Activated CD4-positive, alpha-beta T cell treated with anti-CD3 and anti-CD28 coated beads, Interleukin-2, Interleukin-6, amounts not matched to agents 100 ng/mL and 50 ng/mL, durations not matched to agents 16 hours and 8 hours (primary cell): ENCODE measurements around the gene CDH4.

ENCODE experiments used
- DNase-seq: peaks from one replicate; pipeline ENCODE4 v3.0.0-alpha.2; 2020

CDH4 gene

DNA sequence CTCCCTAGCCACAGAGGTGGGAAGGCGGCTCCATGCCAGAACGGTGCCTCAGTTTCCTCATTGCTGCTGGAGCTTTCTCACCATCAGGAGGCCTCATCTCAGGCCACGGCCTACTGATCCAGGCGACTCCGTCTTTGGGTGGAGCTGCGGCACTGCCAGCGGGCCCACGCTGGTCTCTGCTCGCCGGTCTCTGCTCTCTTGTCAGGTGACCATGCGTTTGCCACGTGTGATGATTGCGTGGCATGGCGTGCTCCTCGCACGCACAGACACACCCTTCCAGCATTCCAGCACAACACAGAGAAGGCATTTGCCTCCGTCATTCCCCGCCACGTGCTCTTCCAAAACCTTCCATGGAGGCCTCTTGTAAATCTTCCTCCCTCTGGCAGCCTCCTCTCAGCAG is 271.1 kb downstream of the CDH4 start:
- DNase-seq: no peak

DNA sequence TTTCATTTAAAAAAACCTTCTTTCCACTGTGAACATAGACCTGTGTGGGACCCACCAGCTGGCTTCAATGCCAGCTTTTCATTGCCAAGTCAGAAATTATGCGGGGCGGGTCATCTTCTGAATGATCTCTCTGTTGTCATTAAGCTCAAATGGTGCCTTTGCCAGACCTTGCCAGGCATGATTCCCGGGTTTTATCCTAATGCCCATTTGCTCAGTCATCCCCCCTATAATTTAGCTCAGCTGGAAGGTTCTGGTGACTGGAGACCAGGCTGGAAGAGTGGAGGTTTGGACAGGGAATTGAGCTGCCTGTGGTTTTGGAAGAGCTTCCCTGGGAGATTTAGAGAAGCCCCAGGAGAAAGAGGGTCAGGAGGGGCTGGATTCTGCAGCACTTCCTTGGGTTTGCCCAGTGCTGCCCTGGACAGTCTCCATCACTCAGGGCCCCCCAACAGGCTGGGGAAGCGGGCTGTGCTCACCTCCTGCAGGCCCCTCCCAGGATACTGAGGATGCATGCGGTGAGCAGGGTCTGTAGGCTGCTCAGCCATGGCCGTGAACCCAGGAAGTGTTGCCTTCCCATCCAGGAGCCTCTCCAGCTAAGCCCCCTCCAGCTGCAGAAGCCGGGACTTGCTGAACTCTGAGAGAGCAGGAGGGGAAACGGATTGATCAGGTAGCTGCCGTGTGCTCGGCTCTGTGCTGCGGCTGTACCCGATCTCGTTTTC is 273.0 kb downstream of the CDH4 start:
- DNase-seq: no peak

GRCh38 chr20:61525781-61526431 is 273.8 kb downstream of the CDH4 start:
- DNase-seq: no peak

GRCh38 chr20:61526907-61527306 is 274.8 kb downstream of the CDH4 start:
- no peak for DNase-seq

DNA sequence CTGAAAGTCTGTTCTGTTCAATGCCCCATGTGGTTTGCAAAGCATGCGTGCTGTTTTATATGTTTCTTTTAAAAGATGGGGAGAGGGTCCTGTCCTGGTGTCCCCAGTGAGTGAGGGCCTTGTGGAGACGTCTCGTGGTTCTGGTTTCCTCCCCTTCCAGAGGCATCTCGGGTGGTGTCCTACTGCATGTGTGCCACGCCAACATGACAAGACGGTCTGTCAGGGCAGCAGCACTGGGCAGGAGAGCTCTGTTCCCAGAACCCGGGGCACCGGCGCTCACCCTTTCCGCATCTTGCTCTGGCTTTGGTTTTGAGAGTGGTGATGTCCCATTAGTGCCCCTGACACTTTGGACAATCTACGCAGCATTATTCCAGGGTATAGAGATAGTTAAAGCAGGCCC is 275.6 kb downstream of the CDH4 start:
- no peak for DNase-seq

DNA sequence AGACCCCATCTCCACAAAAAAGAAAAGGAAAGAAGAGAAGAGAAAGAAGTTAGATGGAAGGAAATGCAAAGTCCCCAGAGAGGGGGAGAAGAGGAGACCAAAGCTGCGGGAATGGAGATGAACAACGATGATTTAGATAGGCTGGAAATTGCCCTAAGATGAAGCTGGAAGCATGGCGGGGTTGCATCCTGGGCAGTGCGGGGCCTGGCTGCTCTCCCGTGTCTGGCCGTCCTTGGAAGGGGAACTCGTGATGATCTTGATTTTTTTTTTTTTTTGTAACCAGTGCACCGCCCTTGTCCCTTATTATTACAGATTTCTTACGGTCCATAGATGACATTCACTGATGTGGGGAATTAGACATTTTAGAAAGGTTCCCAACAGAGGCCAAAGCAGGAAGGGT is 276.5 kb downstream of the CDH4 start:
- DNase-seq: no peak

GRCh38 chr20:61529354-61529753 is 277.3 kb downstream of the CDH4 start:
- no peak for DNase-seq

- no peak for DNase-seq
Observed at GRCh38 chr20:61531553-61532345, 279.7 kb downstream of the CDH4 start.

DNA sequence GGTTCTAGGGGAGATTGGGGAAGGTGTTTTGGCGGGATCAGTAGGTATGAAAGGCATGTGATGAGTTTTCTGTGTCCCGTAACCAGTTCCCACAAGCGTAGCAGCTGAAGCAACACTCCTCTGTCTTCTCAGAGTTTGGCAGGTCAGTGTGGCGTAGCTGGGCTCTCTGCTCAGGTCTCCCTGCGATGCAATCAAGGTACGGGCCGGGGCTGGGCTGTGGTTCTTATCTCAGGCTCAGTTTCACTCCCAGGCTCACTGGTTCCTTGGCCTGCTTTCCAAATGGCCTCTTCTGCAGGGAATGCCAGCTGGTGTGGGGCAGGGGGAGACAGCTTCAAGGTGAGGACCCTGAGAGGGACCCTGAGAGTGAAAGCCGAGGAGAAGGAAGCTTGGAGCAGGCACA is 280.7 kb downstream of the CDH4 start:
- DNase-seq: no peak

- DNase-seq: no peak
Observed at GRCh38 chr20:61533231-61533631, 281.2 kb downstream of the CDH4 start.

GRCh38 chr20:61534346-61534745 is 282.3 kb downstream of the CDH4 start:
- DNase-seq: no peak

DNA sequence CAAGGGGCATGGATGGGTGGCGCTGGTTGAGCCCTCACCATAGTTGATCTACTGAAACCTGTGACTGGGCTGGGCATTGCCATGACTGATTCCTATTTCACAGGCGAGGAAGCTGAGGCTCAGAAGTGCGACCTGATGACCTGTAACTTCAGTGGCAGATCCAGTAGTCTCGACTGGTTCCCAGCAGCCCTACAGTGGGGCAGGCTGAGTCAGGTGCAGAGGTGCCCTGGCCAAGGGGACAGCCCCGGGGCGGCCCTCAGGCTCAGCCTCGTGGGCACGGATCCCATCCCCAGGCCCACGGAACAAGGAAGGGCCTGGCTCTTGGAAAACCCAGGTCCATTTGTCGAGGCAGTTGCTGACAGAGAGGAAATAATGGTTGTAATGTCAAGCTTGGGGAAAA is 283.0 kb downstream of the CDH4 start:
- DNase-seq: no peak

DNA sequence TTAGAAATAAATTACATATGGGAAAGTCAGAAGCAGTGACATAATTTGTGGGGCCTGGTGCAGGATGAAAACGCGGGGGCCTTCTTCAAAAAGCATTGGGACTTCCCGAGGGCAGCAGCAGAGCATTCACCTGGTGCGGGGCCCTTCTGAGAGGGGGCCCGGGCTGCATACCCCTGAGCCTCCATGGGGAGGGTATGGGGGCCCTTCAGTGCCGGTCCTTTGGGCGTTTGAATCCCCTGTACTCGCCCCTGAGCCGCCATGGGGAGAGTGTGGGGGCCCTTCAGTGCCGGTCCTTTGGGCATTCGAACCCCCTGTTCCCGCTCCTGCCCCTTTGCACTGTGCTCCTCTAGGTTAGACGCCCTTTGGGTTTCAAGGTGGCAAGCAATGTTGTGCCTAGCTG is 283.5 kb downstream of the CDH4 start:
- no peak for DNase-seq

DNA sequence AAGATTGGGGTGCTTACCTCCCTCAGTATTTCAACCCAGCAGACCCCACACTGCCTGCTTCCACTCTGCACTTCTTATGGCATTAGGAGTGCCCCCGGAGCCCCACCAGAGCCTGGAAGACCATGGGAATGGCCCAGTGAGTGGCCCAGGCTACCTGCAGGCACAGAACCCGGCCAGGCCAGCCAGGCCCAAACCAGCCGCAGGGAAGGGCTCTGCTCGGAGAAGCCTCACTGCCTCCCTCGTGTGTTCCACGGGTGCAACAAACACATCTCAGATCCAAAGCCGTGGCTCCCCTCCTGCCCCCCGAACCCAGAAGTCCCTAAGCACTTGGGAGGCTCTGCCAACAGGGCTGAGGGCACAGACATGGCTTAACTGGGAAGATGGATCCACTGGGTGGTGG is 283.9 kb downstream of the CDH4 start:
- no peak for DNase-seq

GRCh38 chr20:61536671-61537070 is 284.6 kb downstream of the CDH4 start:
- DNase-seq: no peak

GRCh38 chr20:61537239-61538182 is 285.4 kb downstream of the CDH4 start:
- no peak for DNase-seq

- DNase-seq: no peak
Observed at GRCh38 chr20:61538183-61538942, 286.3 kb downstream of the CDH4 start.

DNA sequence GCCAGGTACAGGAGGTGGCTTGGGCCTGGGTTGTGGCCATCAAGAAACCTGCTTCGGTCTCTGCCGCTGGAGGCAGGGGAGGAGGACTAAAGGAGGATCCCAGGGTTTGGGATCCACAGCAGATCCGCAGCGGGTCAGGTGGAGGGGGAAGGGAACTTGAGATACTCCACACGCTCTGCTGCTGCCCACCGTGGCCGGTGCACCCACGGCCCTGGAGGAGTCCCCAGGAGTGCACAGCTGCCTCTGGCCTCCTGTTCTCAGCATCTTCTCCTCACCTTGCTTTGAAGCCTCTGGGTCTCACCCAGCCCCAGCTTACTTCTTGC is 286.8 kb downstream of the CDH4 start:
- no peak for DNase-seq

GRCh38 chr20:61539706-61540360 is 287.8 kb downstream of the CDH4 start:
- no peak for DNase-seq

DNA sequence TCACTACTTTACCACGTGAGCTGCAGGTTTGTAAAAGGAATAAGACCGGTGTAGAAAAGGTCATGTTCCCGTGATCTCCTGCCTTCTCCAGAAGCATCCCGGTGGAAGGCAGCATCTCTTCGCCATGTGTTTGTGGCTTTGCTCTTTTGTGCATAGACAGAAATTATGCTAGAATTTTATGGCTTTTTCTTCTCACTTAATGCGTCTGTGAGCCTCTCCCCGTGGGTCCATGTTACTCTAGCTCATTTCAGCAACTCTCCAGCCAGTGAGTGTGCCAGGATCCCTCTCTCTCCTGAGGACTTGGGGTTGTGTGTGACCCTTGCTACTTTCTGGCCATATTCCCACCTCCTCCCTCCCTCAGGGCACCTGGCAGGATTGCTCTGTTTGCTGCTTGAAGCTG is 289.5 kb downstream of the CDH4 start:
- no peak for DNase-seq

DNA sequence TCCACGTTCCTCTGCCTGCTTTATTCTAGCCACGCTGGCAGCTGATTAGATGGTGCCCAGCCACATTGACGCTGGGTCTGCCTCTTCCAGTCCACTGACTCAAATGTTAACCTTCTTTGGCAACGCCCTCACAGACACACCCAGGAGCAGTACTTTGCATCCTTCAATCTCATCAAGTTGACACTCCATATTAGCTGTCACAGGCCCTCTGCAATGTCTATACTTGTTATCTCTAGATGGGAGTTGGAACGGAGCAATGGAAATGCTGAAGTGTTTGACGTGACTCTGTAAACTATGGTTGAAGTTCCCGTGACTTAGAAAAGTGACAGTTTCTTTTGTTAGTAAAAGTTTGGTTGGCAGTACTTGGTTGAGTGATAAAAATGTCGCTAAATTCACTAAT is 291.0 kb downstream of the CDH4 start:
- no peak for DNase-seq
